Chondrocyte (in vitro differentiated cells): Measurements from ENCODE around the gene ATP10A. TPM values are rescaled to one million over a fixed set of nuclear protein-coding genes. Genes with fewer than 3 reads are reported as not detected.

ENCODE experiments used
- DNase-seq: peaks from one replicate; pipeline ENCODE4 v3.0.0; 2021; ENCODE audit warnings: mixed read lengths, low spot score
- H3K27ac Mint-ChIP-seq: one replicate; pipeline ENCODE4 v1.8.0; 2021; ENCODE audit warnings: mild to moderate bottlenecking, moderate library complexity, mixed read lengths; ENCODE audit not compliant: unreplicated experiment
- H3K27me3 Mint-ChIP-seq: 2 replicates; pipeline ENCODE4 v1.8.0; 2021; ENCODE audit warnings: low read depth, mixed read lengths
- H3K36me3 Mint-ChIP-seq: 2 replicates; pipeline ENCODE4 v1.8.0; 2021; ENCODE audit warnings: low read depth, mixed read lengths
- H3K4me1 Mint-ChIP-seq: 2 replicates; pipeline ENCODE4 v1.8.0; 2021; ENCODE audit warnings: low read depth, mild to moderate bottlenecking, mixed read lengths
- H3K4me3 Mint-ChIP-seq: one replicate; pipeline ENCODE4 v1.8.0; 2021; ENCODE audit warnings: mild to moderate bottlenecking, moderate library complexity, mixed read lengths; ENCODE audit not compliant: unreplicated experiment
- H3K9me3 Mint-ChIP-seq: 2 replicates; pipeline ENCODE4 v1.8.0; 2021; ENCODE audit warnings: low read depth, mixed read lengths
- total RNA-seq: library from RNA; stranded (reverse); gene quantifications from 3 replicates; pipeline ENCODE4 v1.2.1, GENCODE V29; 2021
- TF ChIP-seq, protein P1 (sequence below): fragments of 200-600 bp; sonication (generic); IDR thresholded peaks from 2 replicates; pipeline ENCODE4 v1.5.0; 2021; ENCODE audit warnings: antibody characterized with exemption, mild to moderate bottlenecking, moderate library complexity

ATP10A gene
- total RNA-seq, 1 donor from 2014 or later = 163 TPM

DNA sequence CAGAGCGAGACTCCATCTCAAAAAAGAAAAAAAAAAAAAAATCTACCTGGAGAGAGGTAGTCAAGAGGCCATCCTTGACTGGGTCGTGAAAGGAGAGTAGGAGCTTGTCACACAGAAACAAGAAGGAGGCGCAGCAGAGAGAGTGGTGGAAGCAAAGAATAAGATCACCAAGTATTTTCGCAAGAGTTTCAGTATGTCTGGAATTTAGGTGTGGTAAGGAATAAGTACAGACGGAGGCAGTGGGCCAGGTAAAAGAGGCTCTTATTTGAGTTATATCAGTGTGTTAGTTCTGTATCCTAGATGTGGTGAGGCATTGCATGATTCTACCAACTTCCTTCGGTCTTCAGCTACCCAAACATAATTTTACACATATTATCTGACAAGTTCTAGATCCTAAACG lies 14.6 kb upstream of the ATP10A start:
- H3K27ac Mint-ChIP-seq = no peak overlapping the region
- H3K4me3 Mint-ChIP-seq = no peak overlapping the region
- no peaks in the 10 kb centered on the region for H3K36me3 Mint-ChIP-seq
- DNase-seq = no peak
- no peaks in the 10 kb centered on the region for H3K9me3 Mint-ChIP-seq
- peaks cover 46% of the 10 kb centered on the region for H3K4me1 Mint-ChIP-seq
- no peaks in the 10 kb centered on the region for H3K27me3 Mint-ChIP-seq
- TF ChIP-seq, protein P1, sequence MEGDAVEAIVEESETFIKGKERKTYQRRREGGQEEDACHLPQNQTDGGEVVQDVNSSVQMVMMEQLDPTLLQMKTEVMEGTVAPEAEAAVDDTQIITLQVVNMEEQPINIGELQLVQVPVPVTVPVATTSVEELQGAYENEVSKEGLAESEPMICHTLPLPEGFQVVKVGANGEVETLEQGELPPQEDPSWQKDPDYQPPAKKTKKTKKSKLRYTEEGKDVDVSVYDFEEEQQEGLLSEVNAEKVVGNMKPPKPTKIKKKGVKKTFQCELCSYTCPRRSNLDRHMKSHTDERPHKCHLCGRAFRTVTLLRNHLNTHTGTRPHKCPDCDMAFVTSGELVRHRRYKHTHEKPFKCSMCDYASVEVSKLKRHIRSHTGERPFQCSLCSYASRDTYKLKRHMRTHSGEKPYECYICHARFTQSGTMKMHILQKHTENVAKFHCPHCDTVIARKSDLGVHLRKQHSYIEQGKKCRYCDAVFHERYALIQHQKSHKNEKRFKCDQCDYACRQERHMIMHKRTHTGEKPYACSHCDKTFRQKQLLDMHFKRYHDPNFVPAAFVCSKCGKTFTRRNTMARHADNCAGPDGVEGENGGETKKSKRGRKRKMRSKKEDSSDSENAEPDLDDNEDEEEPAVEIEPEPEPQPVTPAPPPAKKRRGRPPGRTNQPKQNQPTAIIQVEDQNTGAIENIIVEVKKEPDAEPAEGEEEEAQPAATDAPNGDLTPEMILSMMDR = no peak

DNA sequence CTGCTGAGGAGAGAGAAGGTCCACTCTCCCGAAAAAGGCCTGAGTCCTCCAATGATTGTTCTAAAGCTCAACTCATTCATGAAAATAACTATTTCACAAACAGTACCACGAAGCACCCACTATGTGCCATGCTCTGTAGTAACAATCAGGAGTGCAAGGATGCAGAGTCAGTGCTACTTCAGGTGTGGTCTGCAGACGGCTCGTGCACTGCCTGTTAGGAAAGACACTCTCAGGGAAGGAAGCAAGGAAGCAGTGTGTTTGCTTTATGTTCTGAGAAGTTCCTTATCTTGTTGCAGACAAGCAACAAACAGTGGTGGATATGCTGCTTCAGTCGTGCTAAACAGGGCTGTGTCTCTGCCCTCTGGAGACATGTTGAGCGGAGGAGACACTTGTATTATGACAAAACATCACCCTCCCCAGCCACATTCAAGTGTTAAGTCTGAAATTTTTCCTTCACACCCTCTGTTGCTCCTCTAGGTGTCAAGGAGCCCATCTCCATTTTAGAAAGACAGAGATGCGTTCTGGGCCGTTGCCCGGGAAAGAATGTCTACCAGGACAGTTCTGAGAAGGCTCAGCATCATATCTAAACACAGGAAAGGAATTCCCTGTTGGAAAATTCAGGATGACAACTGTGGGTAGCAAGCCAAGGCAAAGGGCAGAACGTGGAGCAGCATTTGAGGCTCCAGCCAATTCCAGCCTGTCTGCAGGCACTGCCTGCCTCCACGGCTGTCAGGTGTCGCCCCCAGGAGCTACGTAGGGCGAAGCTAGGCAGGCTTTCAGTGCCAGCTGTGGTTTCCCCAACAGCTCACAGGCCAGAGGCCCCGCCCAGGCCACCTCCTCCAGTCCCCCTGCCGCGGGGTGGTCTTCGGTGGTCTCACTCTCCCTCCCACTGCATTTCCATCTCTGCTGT lies 13.4 kb upstream of the ATP10A start:
- no peak for DNase-seq
- peaks cover 34% of the 10 kb centered on the region for H3K4me1 Mint-ChIP-seq
- H3K27ac Mint-ChIP-seq = no peak overlapping the region
- no peak overlapping the region for H3K4me3 Mint-ChIP-seq
- H3K9me3 Mint-ChIP-seq = no peaks in the 10 kb centered on the region
- no peaks in the 10 kb centered on the region for H3K27me3 Mint-ChIP-seq
- TF ChIP-seq, protein P1 = no peak
- H3K36me3 Mint-ChIP-seq = no peaks in the 10 kb centered on the region

DNA sequence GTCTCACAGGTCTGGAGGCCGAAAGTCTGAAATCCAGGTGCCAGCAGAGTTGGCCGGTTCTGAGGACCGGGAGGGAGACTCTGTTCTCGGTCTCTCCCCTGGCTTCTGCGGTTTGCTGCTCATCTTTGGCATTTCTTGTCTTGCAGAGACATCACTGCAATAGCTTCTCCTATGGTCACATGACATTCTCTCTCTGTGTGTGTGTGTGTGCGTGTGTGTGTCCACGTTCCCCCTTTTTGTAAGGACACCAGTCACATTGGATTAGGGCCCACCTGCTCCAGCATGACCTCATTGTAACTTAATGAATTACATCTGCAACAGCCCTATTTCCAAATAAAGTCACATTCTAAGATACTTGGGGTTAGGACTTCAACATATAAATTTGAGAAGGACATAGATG lies 12.4 kb upstream of the ATP10A start:
- Mint-ChIP-seq H3K27ac (no peak overlapping the region), H3K9me3 (no peaks in the 10 kb centered on the region), H3K36me3 (no peaks in the 10 kb centered on the region), H3K27me3 (no peaks in the 10 kb centered on the region), H3K4me3 (no peak overlapping the region), H3K4me1 (peaks cover 30% of the 10 kb centered on the region)
- DNase-seq = no peak
- TF ChIP-seq, protein P1 = no peak

DNA sequence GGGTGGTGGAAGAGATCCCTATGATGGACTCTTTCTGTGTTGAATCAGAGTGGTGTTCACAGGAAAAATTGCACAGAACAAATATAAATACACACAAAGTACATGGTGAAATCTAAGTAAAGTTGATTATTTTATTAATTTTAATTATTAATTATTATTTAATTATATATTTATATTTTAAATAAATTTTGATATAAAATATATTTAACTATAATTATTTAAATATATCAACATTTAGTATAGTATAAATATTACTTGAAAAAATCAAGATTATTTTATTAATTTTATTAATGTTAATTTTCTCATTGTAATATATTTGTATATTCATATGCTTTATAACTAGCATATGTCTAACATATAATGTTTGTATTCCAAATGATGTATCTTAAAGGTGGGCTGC lies 11.3 kb upstream of the ATP10A start:
- H3K9me3 Mint-ChIP-seq = no peaks in the 10 kb centered on the region
- H3K4me3 Mint-ChIP-seq = no peak overlapping the region
- H3K27ac Mint-ChIP-seq = no peak overlapping the region
- TF ChIP-seq, protein P1 = no peak
- no peaks in the 10 kb centered on the region for H3K27me3 Mint-ChIP-seq
- DNase-seq = no peak
- H3K36me3 Mint-ChIP-seq = no peaks in the 10 kb centered on the region
- peaks cover 29% of the 10 kb centered on the region for H3K4me1 Mint-ChIP-seq

DNA sequence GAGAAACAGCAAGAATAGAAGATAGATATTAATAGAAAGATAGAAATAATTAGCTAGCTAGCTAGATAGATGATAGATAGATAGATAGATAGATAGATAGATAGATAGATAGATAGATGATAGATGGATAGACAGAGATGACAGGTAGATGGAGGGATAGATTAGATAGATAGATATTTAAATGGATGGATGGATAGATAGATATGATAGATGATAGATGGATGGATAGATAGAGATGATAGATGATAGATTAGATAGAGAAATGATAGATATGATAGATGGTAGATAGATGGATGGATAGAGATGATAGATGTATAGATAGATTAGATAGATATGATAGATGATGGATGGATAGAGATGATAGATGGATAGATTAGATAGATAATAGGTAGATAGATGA lies 8.3 kb upstream of the ATP10A start:
- DNase-seq = no peak
- Mint-ChIP-seq H3K4me3 (no peak overlapping the region), H3K9me3 (no peaks in the 10 kb centered on the region), H3K27ac (no peak overlapping the region), H3K4me1 (peaks cover 7% of the 10 kb centered on the region), H3K36me3 (no peaks in the 10 kb centered on the region), H3K27me3 (no peaks in the 10 kb centered on the region)
- TF ChIP-seq, protein P1 = no peak
